PC-9 (cell line): ENCODE measurements around the gene BAHD1.

Experiments
- EZH2 ChIP-seq: fragments of 200-600 bp; sonication (generic); IDR thresholded peaks from 2 replicates; pipeline ENCODE4 v1.8.0; 2017; ENCODE audit warnings: antibody characterized with exemption, low read depth
- TF ChIP-seq, protein P1 (sequence below): fragments of 200-600 bp; sonication (generic); conservative IDR thresholded peaks from 2 replicates; pipeline ENCODE4 v1.6.1; 2017; ENCODE audit warnings: mixed run types, antibody characterized with exemption, mild to moderate bottlenecking, moderate library complexity

GRCh38 chr15:40414816-40415215 lies 25.9 kb upstream of the BAHD1 start:
- TF ChIP-seq, protein P1, sequence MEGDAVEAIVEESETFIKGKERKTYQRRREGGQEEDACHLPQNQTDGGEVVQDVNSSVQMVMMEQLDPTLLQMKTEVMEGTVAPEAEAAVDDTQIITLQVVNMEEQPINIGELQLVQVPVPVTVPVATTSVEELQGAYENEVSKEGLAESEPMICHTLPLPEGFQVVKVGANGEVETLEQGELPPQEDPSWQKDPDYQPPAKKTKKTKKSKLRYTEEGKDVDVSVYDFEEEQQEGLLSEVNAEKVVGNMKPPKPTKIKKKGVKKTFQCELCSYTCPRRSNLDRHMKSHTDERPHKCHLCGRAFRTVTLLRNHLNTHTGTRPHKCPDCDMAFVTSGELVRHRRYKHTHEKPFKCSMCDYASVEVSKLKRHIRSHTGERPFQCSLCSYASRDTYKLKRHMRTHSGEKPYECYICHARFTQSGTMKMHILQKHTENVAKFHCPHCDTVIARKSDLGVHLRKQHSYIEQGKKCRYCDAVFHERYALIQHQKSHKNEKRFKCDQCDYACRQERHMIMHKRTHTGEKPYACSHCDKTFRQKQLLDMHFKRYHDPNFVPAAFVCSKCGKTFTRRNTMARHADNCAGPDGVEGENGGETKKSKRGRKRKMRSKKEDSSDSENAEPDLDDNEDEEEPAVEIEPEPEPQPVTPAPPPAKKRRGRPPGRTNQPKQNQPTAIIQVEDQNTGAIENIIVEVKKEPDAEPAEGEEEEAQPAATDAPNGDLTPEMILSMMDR: no peak
- no peak for TF ChIP-seq EZH2
